Measurements from ENCODE around the gene KLF16.

Gene KLF16

DNA sequence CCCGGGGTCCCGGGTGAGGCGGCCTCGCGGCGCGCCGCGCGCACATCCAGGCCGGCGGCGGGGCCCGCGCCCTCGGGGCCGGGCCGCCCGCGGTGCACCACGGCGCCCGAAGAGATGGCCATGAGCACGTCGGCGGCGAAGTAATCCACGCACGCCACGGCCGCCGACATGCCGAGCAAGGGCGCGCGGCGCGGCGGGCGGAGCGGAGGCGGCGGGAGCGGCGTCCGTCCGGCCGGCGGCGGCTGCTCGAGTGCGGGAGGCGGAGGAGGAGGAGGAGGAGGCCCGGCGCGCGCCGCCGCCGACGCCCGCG lies at the start of gene KLF16:
KLF16 (minus strand) TSS at position 252 of the 310 bp plus-strand sequence; CDS start at position 170, 82 bp downstream.
- no peak for DNase-seq (ENCODE audit: low spot score)
- TF ChIP-seq, protein P1, sequence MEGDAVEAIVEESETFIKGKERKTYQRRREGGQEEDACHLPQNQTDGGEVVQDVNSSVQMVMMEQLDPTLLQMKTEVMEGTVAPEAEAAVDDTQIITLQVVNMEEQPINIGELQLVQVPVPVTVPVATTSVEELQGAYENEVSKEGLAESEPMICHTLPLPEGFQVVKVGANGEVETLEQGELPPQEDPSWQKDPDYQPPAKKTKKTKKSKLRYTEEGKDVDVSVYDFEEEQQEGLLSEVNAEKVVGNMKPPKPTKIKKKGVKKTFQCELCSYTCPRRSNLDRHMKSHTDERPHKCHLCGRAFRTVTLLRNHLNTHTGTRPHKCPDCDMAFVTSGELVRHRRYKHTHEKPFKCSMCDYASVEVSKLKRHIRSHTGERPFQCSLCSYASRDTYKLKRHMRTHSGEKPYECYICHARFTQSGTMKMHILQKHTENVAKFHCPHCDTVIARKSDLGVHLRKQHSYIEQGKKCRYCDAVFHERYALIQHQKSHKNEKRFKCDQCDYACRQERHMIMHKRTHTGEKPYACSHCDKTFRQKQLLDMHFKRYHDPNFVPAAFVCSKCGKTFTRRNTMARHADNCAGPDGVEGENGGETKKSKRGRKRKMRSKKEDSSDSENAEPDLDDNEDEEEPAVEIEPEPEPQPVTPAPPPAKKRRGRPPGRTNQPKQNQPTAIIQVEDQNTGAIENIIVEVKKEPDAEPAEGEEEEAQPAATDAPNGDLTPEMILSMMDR (IDR thresholded peaks at IDR 0.05; ENCODE audit: extremely low read depth, missing control alignments), result no peak

GRCh38 chr19:1912760-1913505 lies 49.6 kb upstream of the KLF16 start:
- TF ChIP-seq, protein P1 (IDR thresholded peaks at IDR 0.05; ENCODE audit: extremely low read depth, missing control alignments), result no peak
- no peak for DNase-seq (ENCODE audit: low spot score)

DNA sequence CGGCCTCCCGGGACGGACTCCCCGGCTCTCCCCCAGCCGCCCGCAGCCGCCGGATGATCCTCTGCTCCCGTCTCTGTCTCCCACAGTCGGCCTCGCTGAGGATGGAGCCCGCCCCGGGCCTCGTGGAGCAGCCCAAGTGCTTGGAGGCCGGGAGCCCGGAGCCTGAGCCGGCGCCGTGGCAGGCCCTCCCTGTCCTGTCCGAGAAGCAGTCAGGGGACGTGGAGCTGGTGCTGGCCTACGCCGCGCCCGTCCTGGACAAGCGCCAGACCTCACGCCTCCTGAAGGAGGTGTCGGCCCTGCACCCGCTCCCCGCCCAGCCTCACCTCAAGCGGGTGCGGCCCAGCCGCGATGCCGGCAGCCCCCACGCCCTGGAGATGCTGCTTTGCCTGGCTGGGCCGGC lies 48.6 kb upstream of the KLF16 start:
- TF ChIP-seq, protein P1 (IDR thresholded peaks at IDR 0.05; ENCODE audit: extremely low read depth, missing control alignments), result no peak
- no peak for DNase-seq (ENCODE audit: low spot score)

DNA sequence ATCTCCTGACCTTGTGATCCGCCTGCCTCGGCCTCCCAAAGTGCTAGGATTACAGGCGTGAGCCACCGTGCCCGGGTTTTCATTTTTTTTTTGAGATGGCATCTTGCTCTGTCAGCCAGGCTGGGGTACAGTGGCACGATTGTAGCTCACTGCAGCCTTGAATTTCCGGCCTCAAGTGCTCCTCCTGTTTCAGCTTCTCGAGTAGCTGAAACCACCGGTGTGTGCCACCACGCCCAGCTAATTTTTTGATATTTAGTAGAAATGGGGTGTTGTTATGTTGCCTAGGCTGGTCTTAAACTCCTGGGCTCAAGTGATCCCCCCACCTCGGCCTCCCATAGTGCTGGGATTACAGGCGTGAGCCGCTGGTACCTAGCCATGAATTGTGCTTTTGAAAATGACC lies 47.7 kb upstream of the KLF16 start:
- DNase-seq (ENCODE audit: low spot score), result no peak
- TF ChIP-seq, protein P1 (IDR thresholded peaks at IDR 0.05; ENCODE audit: extremely low read depth, missing control alignments), result no peak

GRCh38 chr19:1910177-1910576 lies 46.8 kb upstream of the KLF16 start:
- no peak for DNase-seq (ENCODE audit: low spot score)
- TF ChIP-seq, protein P1 (IDR thresholded peaks at IDR 0.05; ENCODE audit: extremely low read depth, missing control alignments), result no peak

- TF ChIP-seq, protein P1 (IDR thresholded peaks at IDR 0.05; ENCODE audit: extremely low read depth, missing control alignments), result no peak
- DNase-seq (ENCODE audit: low spot score), result no peak
Observed at GRCh38 chr19:1909761-1910080, 46.3 kb upstream of the KLF16 start.

DNA sequence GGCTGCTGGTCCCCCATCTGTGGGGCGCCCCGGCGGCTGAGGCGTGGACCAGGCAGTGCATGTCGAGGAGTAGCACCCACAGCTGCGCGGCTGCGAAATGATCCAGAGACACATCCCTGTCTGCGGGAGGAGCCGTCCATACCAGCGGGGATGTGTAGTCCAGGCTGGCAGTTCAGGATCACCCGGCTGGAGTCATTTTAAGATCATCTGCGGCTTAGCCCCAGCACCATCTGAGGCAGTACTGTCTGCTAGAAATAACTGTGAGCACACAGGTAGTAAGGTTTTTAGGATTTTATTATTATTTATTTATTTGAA lies 44.9 kb upstream of the KLF16 start:
- DNase-seq (ENCODE audit: low spot score), result no peak
- TF ChIP-seq, protein P1 (IDR thresholded peaks at IDR 0.05; ENCODE audit: extremely low read depth, missing control alignments), result no peak
